Esophagus muscularis mucosa (tissue), 4 donors: ENCODE results near the gene TECTB. TPM values are rescaled to one million over a fixed set of nuclear protein-coding genes. Genes with fewer than 3 reads are reported as not detected.

Source experiments
- DNase-seq: peaks from one replicate; pipeline ENCODE4 v3.0.0-alpha.2; 2017; ENCODE audit errors: extremely low spot score
- H3K27ac ChIP-seq, 4 donors: fragments of 200-600 bp; sonication (generic); replicated peaks in 1 of 4; 1 replicate in 3 of 4; 2 replicates in 1 of 4; pipeline ENCODE4 v1.5.1; 2016 to 2019; ENCODE audit warnings: mild to moderate bottlenecking in 1 of 4
- H3K27me3 ChIP-seq, 4 donors: fragments of 200-600 bp; sonication (generic); one replicate each; pipeline versions ENCODE4 v1.5.1 to v1.6.0; 2016 to 2019
- H3K36me3 ChIP-seq, 4 donors: fragments of 200-600 bp; sonication (generic); one replicate each; pipeline ENCODE4 v1.5.1; 2016 to 2019
- H3K4me1 ChIP-seq, 4 donors: fragments of 200-600 bp; sonication (generic); one replicate each; pipeline ENCODE4 v1.5.1; 2016 to 2019
- H3K4me3 ChIP-seq, 4 donors: fragments of 200-600 bp; sonication (generic); 1 replicate in 2 of 4; 2 replicates in 2 of 4; pipeline ENCODE4 v1.5.1; 2016 to 2019; ENCODE audit warnings: mild to moderate bottlenecking in 4 of 4, moderate library complexity in 1 of 4
- H3K9me3 ChIP-seq, 4 donors: fragments of 200-600 bp; sonication (generic); 1 replicate in 3 of 4; 2 replicates in 1 of 4; pipeline ENCODE4 v1.5.1; 2016 to 2019
- EP300 ChIP-seq: sonication (generic); formaldehyde crosslinking; IDR thresholded peaks from one replicate; pipeline ENCODE4 v1.6.1; 2017; ENCODE audit warnings: antibody characterized with exemption
- POLR2A ChIP-seq: fragments of 450-650 bp; IDR thresholded peaks from one replicate; pipeline ENCODE4 v1.6.1; 2017; ENCODE audit warnings: antibody characterized with exemption, moderate library complexity, mild to moderate bottlenecking, low read depth
- POLR2AphosphoS5 ChIP-seq, 2 donors: sonication (generic); formaldehyde crosslinking; IDR thresholded peaks; one replicate each; pipeline ENCODE4 v1.6.1; 2017; ENCODE audit warnings: antibody characterized with exemption in 2 of 2
- WGBS: methylation state at CpG from one replicate; pipeline ENCODE4 v1.1.5; 2018; 5-methylcytosine and 5-hydroxymethylcytosine counted together
- intact Hi-C: fragments of 100-400 bp; cut with DNase I; formaldehyde crosslinking; loops from one replicate; pipeline ENCODE4 v1.15.1; 2023
- total RNA-seq, 4 donors: library from RNA; depleted of rRNA; stranded (reverse); fragments of >200 nt; gene quantifications; one replicate each; pipeline versions ENCODE4 v1.1.0 to v1.2.1, GENCODE V29; 2016
- TF ChIP-seq, protein P1 (sequence below), 3 experiments: fragments of 200-600 bp in 2 of 3; fragments of 450-650 bp in 1 of 3; sonication (generic) in 2 of 3; IDR thresholded peaks; one replicate each; pipeline ENCODE4 v1.5.1; 2017 to 2019; ENCODE audit warnings: antibody characterized with exemption in 3 of 3, mild to moderate bottlenecking in 2 of 3, moderate library complexity in 1 of 3

The TECTB gene
- total RNA-seq, 4 donors from 2014 or later: 0.06 TPM; not detected in 3

DNA sequence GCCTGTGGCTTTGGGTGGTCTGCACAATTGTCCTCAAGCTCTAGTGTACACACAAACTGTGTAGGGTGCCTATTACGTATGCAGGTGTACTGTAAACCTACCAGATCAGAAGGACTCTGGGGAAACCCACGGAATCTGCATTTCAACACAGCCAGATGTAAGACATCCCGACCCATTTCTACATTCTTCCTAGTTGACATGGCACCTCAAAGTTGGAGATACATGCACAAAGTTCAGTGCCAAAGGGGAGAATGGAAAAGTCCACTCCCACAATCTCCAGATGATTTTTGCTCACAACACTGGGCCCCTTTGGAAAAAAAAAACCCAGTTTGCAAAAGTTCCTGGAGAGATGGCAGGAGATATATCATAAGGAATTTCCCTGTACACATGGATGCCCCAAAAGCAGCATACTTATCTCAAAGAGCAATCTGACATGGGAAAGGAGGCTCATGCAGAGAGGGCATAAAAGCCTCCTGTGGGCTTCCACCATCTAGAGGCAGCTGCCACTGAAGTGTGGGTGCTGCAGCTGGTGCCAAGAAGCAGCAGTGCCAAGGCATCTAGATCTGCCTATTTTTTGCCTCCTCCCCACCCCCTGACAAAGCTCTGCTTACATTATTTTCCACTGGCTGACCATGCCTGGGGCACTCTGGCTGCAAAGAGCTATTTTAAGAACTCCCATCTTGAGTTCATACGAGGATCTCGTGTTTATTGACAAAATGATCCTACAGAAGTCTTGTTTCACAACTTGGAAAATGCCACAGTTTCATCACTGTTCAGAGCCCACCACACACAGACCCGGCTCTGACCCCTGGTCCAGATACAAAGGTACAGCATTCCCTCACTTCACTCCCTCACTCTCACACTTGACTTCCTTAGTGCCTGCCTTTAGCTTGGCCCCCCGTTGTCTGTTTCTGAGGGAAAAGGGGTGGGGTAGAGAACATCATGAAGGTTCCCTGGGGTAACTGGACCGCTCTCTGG lies 12.9 kb downstream of the TECTB start:
- Histone ChIP-seq H3K4me1 (peaks cover 18 to 20% (median 19%) of the 10 kb centered on the region in 4 donors), H3K27me3 (no peaks in the 10 kb centered on the region), H3K4me3 (no peak overlapping the region), H3K9me3 (no peaks in the 10 kb centered on the region), H3K36me3 (no peaks in the 10 kb centered on the region), H3K27ac (no peak overlapping the region)
- no peak for DNase-seq
- 46% methylated on average over 8 of the region's 8 CpGs for WGBS
- intact Hi-C loops: no loop called here
- TF ChIP-seq POLR2AphosphoS5 (IDR thresholded peaks at IDR 0.05): no peak
- TF ChIP-seq, protein P1, sequence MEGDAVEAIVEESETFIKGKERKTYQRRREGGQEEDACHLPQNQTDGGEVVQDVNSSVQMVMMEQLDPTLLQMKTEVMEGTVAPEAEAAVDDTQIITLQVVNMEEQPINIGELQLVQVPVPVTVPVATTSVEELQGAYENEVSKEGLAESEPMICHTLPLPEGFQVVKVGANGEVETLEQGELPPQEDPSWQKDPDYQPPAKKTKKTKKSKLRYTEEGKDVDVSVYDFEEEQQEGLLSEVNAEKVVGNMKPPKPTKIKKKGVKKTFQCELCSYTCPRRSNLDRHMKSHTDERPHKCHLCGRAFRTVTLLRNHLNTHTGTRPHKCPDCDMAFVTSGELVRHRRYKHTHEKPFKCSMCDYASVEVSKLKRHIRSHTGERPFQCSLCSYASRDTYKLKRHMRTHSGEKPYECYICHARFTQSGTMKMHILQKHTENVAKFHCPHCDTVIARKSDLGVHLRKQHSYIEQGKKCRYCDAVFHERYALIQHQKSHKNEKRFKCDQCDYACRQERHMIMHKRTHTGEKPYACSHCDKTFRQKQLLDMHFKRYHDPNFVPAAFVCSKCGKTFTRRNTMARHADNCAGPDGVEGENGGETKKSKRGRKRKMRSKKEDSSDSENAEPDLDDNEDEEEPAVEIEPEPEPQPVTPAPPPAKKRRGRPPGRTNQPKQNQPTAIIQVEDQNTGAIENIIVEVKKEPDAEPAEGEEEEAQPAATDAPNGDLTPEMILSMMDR (IDR thresholded peaks at IDR 0.05): no peak
- no peak for TF ChIP-seq POLR2A
- no peak for TF ChIP-seq EP300

DNA sequence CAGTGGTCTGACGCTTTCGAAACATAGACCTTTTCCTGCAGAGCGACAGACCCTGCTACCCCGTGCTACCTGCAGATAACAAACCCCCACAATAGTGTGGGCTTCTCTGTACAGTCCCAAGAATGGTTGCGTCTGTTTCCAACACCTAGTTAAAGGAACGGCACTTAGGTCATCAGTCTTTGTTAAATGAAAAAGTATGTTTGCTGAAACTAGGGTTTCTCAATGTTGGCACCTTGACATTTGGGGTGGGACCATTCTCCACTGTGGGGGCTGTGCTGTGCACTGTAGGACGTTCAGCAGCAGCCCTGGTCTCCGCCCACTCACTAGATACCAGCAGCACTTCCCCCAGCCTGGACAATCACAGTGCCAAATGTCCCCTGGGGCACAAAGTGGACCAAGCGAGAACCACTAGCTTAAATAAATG lies 13.7 kb downstream of the TECTB start:
- intact Hi-C loops: no loop called here
- TF ChIP-seq POLR2A (no peak), EP300 (no peak), POLR2AphosphoS5 (IDR thresholded peaks at IDR 0.05) (no peak)
- TF ChIP-seq, protein P1 (IDR thresholded peaks at IDR 0.05): no peak
- Histone ChIP-seq H3K9me3 (no peaks in the 10 kb centered on the region), H3K27me3 (no peaks in the 10 kb centered on the region), H3K4me1 (peaks cover 18 to 20% (median 19%) of the 10 kb centered on the region in 4 donors), H3K27ac (no peak overlapping the region), H3K36me3 (no peaks in the 10 kb centered on the region), H3K4me3 (no peak overlapping the region)
- DNase-seq: no peak
- WGBS: 77% methylated on average over 8 of the region's 9 CpGs

DNA sequence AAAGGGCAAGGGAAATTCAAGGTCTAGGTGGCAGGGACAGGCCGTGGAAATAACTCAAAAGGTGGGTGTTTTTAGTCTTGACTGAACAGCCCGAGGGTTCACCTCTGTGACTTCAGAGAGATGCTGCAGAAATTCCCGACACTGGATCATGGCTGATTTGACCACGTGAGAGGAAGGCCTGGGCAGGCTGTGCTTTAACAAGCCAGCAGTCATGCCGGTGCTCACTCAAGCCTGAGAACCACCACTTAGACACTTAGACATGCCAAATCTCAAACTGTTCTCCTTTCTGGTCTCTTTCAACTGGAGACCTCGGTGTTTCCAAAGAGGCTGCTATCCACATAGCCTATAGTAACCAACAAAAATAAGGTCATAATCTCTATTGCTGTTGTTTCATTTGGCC lies 15.4 kb downstream of the TECTB start:
- no peak for DNase-seq
- TF ChIP-seq POLR2AphosphoS5 (IDR thresholded peaks at IDR 0.05): no peak
- no peak for TF ChIP-seq EP300
- TF ChIP-seq, protein P1 (IDR thresholded peaks at IDR 0.05): no peak
- TF ChIP-seq POLR2A: no peak
- intact Hi-C loops: no loop called here
- 70% methylated on average over 6 of the region's 6 CpGs for WGBS
- Histone ChIP-seq H3K27ac (no peak overlapping the region), H3K9me3 (no peaks in the 10 kb centered on the region), H3K4me3 (no peak overlapping the region), H3K4me1 (peaks cover 18 to 20% (median 19%) of the 10 kb centered on the region in 4 donors), H3K36me3 (no peaks in the 10 kb centered on the region), H3K27me3 (no peaks in the 10 kb centered on the region)

DNA sequence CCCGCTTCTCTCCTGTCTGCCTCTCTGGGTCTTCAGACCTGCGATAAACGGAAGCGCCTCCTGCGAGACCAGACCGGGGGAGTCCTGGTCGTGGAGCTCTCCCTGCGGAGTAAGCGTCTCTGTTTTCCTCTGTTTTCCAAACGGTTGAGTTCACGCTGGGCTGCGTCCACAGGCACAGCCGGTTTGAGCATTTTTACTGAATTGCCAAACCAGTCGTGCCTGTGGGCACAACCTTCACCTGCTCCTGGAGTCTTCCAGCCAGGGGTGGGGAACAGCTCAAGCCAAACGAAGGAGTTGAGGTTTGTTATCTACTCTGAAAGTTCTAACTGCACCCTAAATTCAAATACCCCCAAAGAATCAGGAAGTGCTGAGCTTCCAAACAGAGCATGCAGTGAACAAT lies 16.3 kb downstream of the TECTB start:
- peaks cover 18 to 20% (median 19%) of the 10 kb centered on the region in 4 donors for H3K4me1 ChIP-seq
- intact Hi-C loops: no loop called here
- no peaks in the 10 kb centered on the region for H3K27me3 ChIP-seq
- 69% methylated on average over 15 of the region's 15 CpGs for WGBS
- no peaks in the 10 kb centered on the region for H3K36me3 ChIP-seq
- DNase-seq: no peak
- no peaks in the 10 kb centered on the region for H3K9me3 ChIP-seq
- H3K27ac ChIP-seq: no peak overlapping the region
- no peak for TF ChIP-seq POLR2A
- TF ChIP-seq EP300: no peak
- TF ChIP-seq, protein P1 (IDR thresholded peaks at IDR 0.05): no peak
- TF ChIP-seq POLR2AphosphoS5 (IDR thresholded peaks at IDR 0.05): no peak
- H3K4me3 ChIP-seq: no peak overlapping the region
